ENCODE measurements around the gene ARHGAP29.
"Not testable (repeated sequence)": the region's sequence is repeated elsewhere in the genome, so short reads cannot be mapped to it uniquely, and the experiment has no call there.

Gene ARHGAP29

DNA sequence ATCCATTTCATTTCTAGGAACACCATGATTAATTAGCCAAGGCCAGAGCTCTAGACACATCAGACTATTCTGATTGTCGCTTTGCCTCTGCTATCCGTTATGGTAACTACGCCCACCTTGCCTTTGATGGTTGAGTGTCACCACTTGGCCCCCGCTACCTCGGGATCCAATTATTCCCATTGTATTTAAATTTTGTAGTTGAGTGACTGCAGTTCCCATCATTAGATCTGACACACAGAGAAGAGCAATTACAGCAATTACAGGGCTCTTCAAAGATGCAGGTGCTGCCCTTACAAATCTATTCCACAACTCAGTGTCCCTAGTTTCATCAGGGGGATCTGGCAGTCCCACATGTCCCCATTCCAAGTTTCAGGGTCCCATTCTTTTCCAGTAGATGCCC is 71.5 kb downstream of the ARHGAP29 start:
- Histone ChIP-seq H3K9me3 (ENCODE audit: low read length) (no peaks in the 10 kb centered on the region), H3K27ac (ENCODE audit: low read depth, low read length, poor library complexity, severe bottlenecking) (no peak overlapping the region), H4K20me1 (ENCODE audit: insufficient read depth, low read length) (no peaks in the 10 kb centered on the region), H3K4me1 (ENCODE audit: insufficient read depth, low read length, severe bottlenecking) (no peaks in the 10 kb centered on the region), H3K36me3 (ENCODE audit: insufficient read depth, low read length) (no peaks in the 10 kb centered on the region), H3K9me2 (ENCODE audit: low read depth, low read length) (no peaks in the 10 kb centered on the region), H3K4me3 (ENCODE audit: low read depth, low read length, poor library complexity, severe bottlenecking) (no peak overlapping the region), H3K4me2 (ENCODE audit: low read length) (no peak overlapping the region), H3K79me2 (ENCODE audit: insufficient read depth, low read length) (no peaks in the 10 kb centered on the region), H3F3A (ENCODE audit: insufficient read depth, low read length) (no peaks in the 10 kb centered on the region), H2AFZ (ENCODE audit: low read length) (no peak overlapping the region), H3K9ac (ENCODE audit: low read length) (no peak overlapping the region), H3K27me3 (ENCODE audit: insufficient read depth, low read length) (no peaks in the 10 kb centered on the region; the same call in 1 of the 2 replicates)
- no peak for TF ChIP-seq EZH2 (IDR thresholded peaks at IDR 0.05; ENCODE audit: borderline replicate concordance, low read length)
- no peak for TF ChIP-seq CTCF (IDR thresholded peaks at IDR 0.05; ENCODE audit: low read length)

DNA sequence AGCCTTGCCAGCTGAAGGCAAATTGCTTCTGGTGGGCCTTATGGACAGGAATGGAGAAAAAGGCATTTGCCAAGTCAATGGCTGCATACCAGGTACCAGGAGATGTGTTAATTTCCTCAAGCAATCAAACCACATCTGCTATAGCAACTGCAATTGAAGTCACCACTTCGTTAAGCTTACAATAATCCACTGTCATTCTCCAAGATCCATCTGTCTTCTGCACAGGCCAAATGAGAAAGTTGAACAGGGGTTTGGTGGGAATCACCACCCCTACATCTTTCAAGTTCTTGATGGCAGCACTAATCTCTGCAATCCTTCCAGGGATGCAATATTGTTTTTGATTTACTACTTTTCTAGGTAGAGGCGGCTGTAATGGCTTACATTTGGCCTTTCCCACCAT is 72.5 kb downstream of the ARHGAP29 start:
- not testable (repeated sequence) for H3F3A ChIP-seq (ENCODE audit: insufficient read depth, low read length); H3K36me3 ChIP-seq (ENCODE audit: insufficient read depth, low read length); H3K4me1 ChIP-seq (ENCODE audit: insufficient read depth, low read length, severe bottlenecking); H3K4me2 ChIP-seq (ENCODE audit: low read length); H3K4me3 ChIP-seq (ENCODE audit: low read depth, low read length, poor library complexity, severe bottlenecking); H3K9me3 ChIP-seq (ENCODE audit: low read length); H3K9ac ChIP-seq (ENCODE audit: low read length); H3K27me3 ChIP-seq (ENCODE audit: insufficient read depth, low read length); H3K9me2 ChIP-seq (ENCODE audit: low read depth, low read length); H3K79me2 ChIP-seq (ENCODE audit: insufficient read depth, low read length); H3K27ac ChIP-seq (ENCODE audit: low read depth, low read length, poor library complexity, severe bottlenecking); H2AFZ ChIP-seq (ENCODE audit: low read length); H4K20me1 ChIP-seq (ENCODE audit: insufficient read depth, low read length)

DNA sequence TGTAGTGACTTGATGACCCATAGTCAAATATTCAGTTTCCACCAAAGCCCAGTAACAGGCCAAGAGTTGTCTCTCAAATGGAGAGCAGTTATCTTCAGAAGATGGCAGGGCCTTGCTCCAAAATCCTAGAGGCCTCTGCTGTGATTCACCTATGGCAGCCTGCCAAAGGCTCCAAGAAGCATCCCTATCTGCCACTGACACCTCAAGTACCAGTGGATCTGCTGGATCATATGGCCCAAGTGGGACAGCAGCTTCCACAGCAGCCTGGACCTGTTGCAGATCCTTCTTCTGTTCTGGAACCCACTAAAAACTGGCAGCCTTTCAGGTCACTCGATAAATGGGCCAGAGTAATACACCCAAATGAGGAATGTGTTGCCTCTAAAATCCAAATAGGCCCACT is 73.3 kb downstream of the ARHGAP29 start:
- H3K27ac ChIP-seq (ENCODE audit: low read depth, low read length, poor library complexity, severe bottlenecking); H2AFZ ChIP-seq (ENCODE audit: low read length); H4K20me1 ChIP-seq (ENCODE audit: insufficient read depth, low read length); H3K9me3 ChIP-seq (ENCODE audit: low read length); H3K36me3 ChIP-seq (ENCODE audit: insufficient read depth, low read length); H3K9me2 ChIP-seq (ENCODE audit: low read depth, low read length); H3K79me2 ChIP-seq (ENCODE audit: insufficient read depth, low read length); H3K4me2 ChIP-seq (ENCODE audit: low read length); H3F3A ChIP-seq (ENCODE audit: insufficient read depth, low read length); H3K4me3 ChIP-seq (ENCODE audit: low read depth, low read length, poor library complexity, severe bottlenecking); H3K4me1 ChIP-seq (ENCODE audit: insufficient read depth, low read length, severe bottlenecking); H3K27me3 ChIP-seq (ENCODE audit: insufficient read depth, low read length); H3K9ac ChIP-seq (ENCODE audit: low read length): not testable (repeated sequence)

GRCh38 chr1:94163249-94163648 is 74.1 kb downstream of the ARHGAP29 start:
- not testable (repeated sequence) for H3K4me3 ChIP-seq (ENCODE audit: low read depth, low read length, poor library complexity, severe bottlenecking); H3K9me3 ChIP-seq (ENCODE audit: low read length); H3K9ac ChIP-seq (ENCODE audit: low read length); H3K27me3 ChIP-seq (ENCODE audit: insufficient read depth, low read length); H3K4me2 ChIP-seq (ENCODE audit: low read length); H3K4me1 ChIP-seq (ENCODE audit: insufficient read depth, low read length, severe bottlenecking); H4K20me1 ChIP-seq (ENCODE audit: insufficient read depth, low read length); H3F3A ChIP-seq (ENCODE audit: insufficient read depth, low read length); H3K36me3 ChIP-seq (ENCODE audit: insufficient read depth, low read length); H3K79me2 ChIP-seq (ENCODE audit: insufficient read depth, low read length); H2AFZ ChIP-seq (ENCODE audit: low read length); H3K27ac ChIP-seq (ENCODE audit: low read depth, low read length, poor library complexity, severe bottlenecking); H3K9me2 ChIP-seq (ENCODE audit: low read depth, low read length)

- no peaks in the 10 kb centered on the region for H3F3A ChIP-seq (ENCODE audit: insufficient read depth, low read length)
- no peaks in the 10 kb centered on the region for H3K79me2 ChIP-seq (ENCODE audit: insufficient read depth, low read length)
- H3K9me2 ChIP-seq (ENCODE audit: low read depth, low read length) = no peaks in the 10 kb centered on the region
- no peak overlapping the region for H3K4me2 ChIP-seq (ENCODE audit: low read length)
- H3K36me3 ChIP-seq (ENCODE audit: insufficient read depth, low read length) = no peaks in the 10 kb centered on the region
- no peak overlapping the region for H3K27ac ChIP-seq (ENCODE audit: low read depth, low read length, poor library complexity, severe bottlenecking)
- no peak overlapping the region for H3K4me3 ChIP-seq (ENCODE audit: low read depth, low read length, poor library complexity, severe bottlenecking)
- no peaks in the 10 kb centered on the region for H3K4me1 ChIP-seq (ENCODE audit: insufficient read depth, low read length, severe bottlenecking)
- H3K27me3 ChIP-seq (ENCODE audit: insufficient read depth, low read length) = no peaks in the 10 kb centered on the region; the same call in 1 of the 2 replicates
- H3K9me3 ChIP-seq (ENCODE audit: low read length) = no peaks in the 10 kb centered on the region
- TF ChIP-seq EZH2 (IDR thresholded peaks at IDR 0.05; ENCODE audit: borderline replicate concordance, low read length) = no peak
- no peak for TF ChIP-seq CTCF (IDR thresholded peaks at IDR 0.05; ENCODE audit: low read length)
- no peak overlapping the region for H2AFZ ChIP-seq (ENCODE audit: low read length)
- no peak overlapping the region for H3K9ac ChIP-seq (ENCODE audit: low read length)
- no peaks in the 10 kb centered on the region for H4K20me1 ChIP-seq (ENCODE audit: insufficient read depth, low read length)
Observed at GRCh38 chr1:94160811-94161210, 76.6 kb downstream of the ARHGAP29 start.
